Hepatocyte (in vitro differentiated cells): ENCODE results near the gene LRRC52.

Source experiments
- CTCF ChIP-seq: fragments of 200-600 bp; sonication (generic); IDR thresholded peaks from 2 replicates; pipeline ENCODE4 v1.5.1; 2016; ENCODE audit warnings: antibody characterized with exemption, mild to moderate bottlenecking; ENCODE audit not compliant: poor library complexity
- EZH2 ChIP-seq: fragments of 200-600 bp; sonication (generic); IDR thresholded peaks from 2 replicates; pipeline ENCODE4 v1.6.1; 2016; ENCODE audit warnings: antibody characterized with exemption, mild to moderate bottlenecking, borderline replicate concordance
- EZH2phosphoT487 ChIP-seq: fragments of 200-600 bp; sonication (generic); IDR thresholded peaks from one replicate; pipeline ENCODE4 v1.6.1; 2018; ENCODE audit warnings: antibody characterized with exemption, mild to moderate bottlenecking, low read depth, moderate library complexity; ENCODE audit not compliant: unreplicated experiment, severe bottlenecking

DNA sequence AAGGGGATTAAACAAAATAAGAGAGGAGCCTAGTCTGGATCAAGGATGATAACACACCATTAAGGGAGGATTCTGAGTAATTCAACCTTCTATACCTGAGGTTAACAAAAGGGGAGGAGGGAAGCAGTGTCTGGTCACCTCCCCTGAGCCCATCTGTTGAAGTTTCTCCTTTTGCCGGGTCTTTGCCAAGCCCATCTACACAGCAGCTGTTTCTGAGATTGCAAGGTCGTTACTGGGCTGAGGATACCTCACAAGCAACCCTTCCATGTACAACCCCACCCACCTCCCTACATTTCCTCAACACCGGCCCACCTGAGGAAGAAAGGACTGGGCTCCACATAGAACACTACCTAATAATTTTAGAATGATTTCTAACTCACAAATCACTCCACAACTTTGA lies 26.3 kb downstream of the LRRC52 start:
- TF ChIP-seq CTCF, result no peak
- TF ChIP-seq EZH2phosphoT487, result no peak
- no peak for TF ChIP-seq EZH2
